OCI-LY1 (cell line): ENCODE measurements around the gene DCDC2B.

Source experiments
- EZH2 ChIP-seq: fragments of 200-600 bp; sonication (generic), shearing (Covaris generic); IDR thresholded peaks from 2 replicates; pipeline ENCODE4 v1.8.0; 2017; ENCODE audit warnings: borderline replicate concordance, mixed run types, mild to moderate bottlenecking, antibody characterized with exemption, low read length, moderate library complexity, mixed read lengths
- TF ChIP-seq, protein P1 (sequence below): fragments of 200-600 bp; sonication (generic), shearing (Covaris generic); IDR thresholded peaks from 2 replicates; pipeline ENCODE4 v1.5.1; 2017; ENCODE audit warnings: mild to moderate bottlenecking, antibody characterized with exemption, low read length, moderate library complexity, mixed read lengths

GRCh38 chr1:32163405-32163804, 45.5 kb upstream of the DCDC2B start:
- TF ChIP-seq, protein P1, sequence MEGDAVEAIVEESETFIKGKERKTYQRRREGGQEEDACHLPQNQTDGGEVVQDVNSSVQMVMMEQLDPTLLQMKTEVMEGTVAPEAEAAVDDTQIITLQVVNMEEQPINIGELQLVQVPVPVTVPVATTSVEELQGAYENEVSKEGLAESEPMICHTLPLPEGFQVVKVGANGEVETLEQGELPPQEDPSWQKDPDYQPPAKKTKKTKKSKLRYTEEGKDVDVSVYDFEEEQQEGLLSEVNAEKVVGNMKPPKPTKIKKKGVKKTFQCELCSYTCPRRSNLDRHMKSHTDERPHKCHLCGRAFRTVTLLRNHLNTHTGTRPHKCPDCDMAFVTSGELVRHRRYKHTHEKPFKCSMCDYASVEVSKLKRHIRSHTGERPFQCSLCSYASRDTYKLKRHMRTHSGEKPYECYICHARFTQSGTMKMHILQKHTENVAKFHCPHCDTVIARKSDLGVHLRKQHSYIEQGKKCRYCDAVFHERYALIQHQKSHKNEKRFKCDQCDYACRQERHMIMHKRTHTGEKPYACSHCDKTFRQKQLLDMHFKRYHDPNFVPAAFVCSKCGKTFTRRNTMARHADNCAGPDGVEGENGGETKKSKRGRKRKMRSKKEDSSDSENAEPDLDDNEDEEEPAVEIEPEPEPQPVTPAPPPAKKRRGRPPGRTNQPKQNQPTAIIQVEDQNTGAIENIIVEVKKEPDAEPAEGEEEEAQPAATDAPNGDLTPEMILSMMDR, result no peak
- TF ChIP-seq EZH2, result no peak
